ENCODE measurements around the gene EIF1AY.

Gene EIF1AY

GRCh38 chrY:20575531-20576121, at the start of gene EIF1AY:
TSS of gene EIF1AY (plus strand) at chrY:20575776. CDS start at chrY:20575872, 96 bp downstream.
- DNase-seq (ENCODE audit: low spot score): peak; percentile 36
- in situ Hi-C loops (cut with MboI; ENCODE audit: low sequenced_read_pairs, unreplicated experiment): no loop called here
- TF ChIP-seq CTCF (IDR thresholded peaks at IDR 0.05; ENCODE audit: borderline replicate concordance, control extremely low read depth, extremely low read depth, insufficient read depth, missing control alignments): no peak

- DNase-seq (ENCODE audit: low spot score): no peak
- no peak for TF ChIP-seq CTCF (IDR thresholded peaks at IDR 0.05; ENCODE audit: borderline replicate concordance, control extremely low read depth, extremely low read depth, insufficient read depth, missing control alignments)
- in situ Hi-C loops (cut with MboI; ENCODE audit: low sequenced_read_pairs, unreplicated experiment): no loop called here
These were observed 47.1 kb upstream of the EIF1AY start for GRCh38 chrY:20528435-20528834.

GRCh38 chrY:20538186-20538585, 37.4 kb upstream of the EIF1AY start:
- in situ Hi-C loops (cut with MboI; ENCODE audit: low sequenced_read_pairs, unreplicated experiment): no loop called here
- no peak for DNase-seq (ENCODE audit: low spot score)
- no peak for TF ChIP-seq CTCF (IDR thresholded peaks at IDR 0.05; ENCODE audit: borderline replicate concordance, control extremely low read depth, extremely low read depth, insufficient read depth, missing control alignments)

GRCh38 chrY:20538933-20539332, 36.6 kb upstream of the EIF1AY start:
- TF ChIP-seq CTCF (IDR thresholded peaks at IDR 0.05; ENCODE audit: borderline replicate concordance, control extremely low read depth, extremely low read depth, insufficient read depth, missing control alignments): no peak
- no peak for DNase-seq (ENCODE audit: low spot score)
- in situ Hi-C loops (cut with MboI; ENCODE audit: low sequenced_read_pairs, unreplicated experiment): no loop called here

GRCh38 chrY:20544451-20544960, 31.1 kb upstream of the EIF1AY start:
- in situ Hi-C loops (cut with MboI; ENCODE audit: low sequenced_read_pairs, unreplicated experiment): no loop called here
- TF ChIP-seq CTCF (IDR thresholded peaks at IDR 0.05; ENCODE audit: borderline replicate concordance, control extremely low read depth, extremely low read depth, insufficient read depth, missing control alignments): no peak
- DNase-seq (ENCODE audit: low spot score): no peak

- TF ChIP-seq CTCF (IDR thresholded peaks at IDR 0.05; ENCODE audit: borderline replicate concordance, control extremely low read depth, extremely low read depth, insufficient read depth, missing control alignments): no peak
- DNase-seq (ENCODE audit: low spot score): no peak
- in situ Hi-C loops (cut with MboI; ENCODE audit: low sequenced_read_pairs, unreplicated experiment): no loop called here
These were observed 29.5 kb upstream of the EIF1AY start for GRCh38 chrY:20546071-20546470.

All from GM13976 (cell line).